Posterior cingulate gyrus (tissue), 11 donors: ENCODE data around the gene ESCO1.
"Not testable (repeated sequence)": the region's sequence is repeated elsewhere in the genome, so short reads cannot be mapped to it uniquely, and the experiment has no call there.

Experiments used
- DNase-seq, 10 donors: peaks; one replicate each; pipeline versions ENCODE4 v3.0.0 to v3.0.0-alpha.2; 2020 to 2021; ENCODE audit warnings: mixed read lengths in 3 of 10
- intact Hi-C: fragments of 100-400 bp; cut with DNase I; formaldehyde crosslinking; loops from one replicate; pipeline ENCODE4 v1.15.1; 2023

Gene ESCO1

GRCh38 chr18:21597620-21598019 is 2.9 kb downstream of the ESCO1 start:
- no peak for DNase-seq
- intact Hi-C loops, result loop anchor here (2.0 kb wide), 1 partner anchor 15 kb away; the partner anchor contains the start of gene SNRPD1

DNA sequence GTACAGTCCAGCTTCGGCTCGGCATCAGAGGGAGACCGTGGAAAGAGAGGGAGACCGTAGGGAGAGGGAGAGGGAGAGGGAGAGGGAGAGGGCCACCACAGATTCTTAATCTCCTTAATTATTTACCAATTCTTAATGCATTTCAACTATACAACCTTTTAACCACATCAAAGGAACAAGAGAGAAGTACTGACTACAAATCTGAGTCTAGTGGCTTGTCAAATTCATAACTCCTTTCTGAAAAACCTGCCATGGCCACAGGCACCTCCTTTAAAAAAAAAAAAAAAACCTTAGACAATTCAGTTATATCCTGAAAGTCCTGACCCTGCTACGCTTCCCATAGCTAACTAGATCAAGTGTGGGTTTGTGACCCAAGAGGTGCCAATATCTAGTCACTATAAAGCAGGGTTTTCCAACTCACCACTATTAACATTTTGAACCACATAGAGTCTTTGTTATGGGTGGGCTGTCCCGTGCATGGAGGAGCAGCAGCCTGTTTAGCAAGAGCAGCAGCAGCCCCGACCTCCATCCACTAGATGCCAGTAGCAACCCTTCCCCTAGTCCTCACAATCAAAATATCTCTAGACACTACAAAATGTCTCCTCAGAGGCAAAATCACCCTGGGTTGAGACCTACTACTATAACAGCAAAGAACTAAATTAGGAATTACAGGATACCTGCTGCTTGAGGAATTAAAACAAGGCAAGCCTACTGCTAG is 6.8 kb downstream of the ESCO1 start:
- no peak for DNase-seq
- intact Hi-C loops, result no loop called here

DNA sequence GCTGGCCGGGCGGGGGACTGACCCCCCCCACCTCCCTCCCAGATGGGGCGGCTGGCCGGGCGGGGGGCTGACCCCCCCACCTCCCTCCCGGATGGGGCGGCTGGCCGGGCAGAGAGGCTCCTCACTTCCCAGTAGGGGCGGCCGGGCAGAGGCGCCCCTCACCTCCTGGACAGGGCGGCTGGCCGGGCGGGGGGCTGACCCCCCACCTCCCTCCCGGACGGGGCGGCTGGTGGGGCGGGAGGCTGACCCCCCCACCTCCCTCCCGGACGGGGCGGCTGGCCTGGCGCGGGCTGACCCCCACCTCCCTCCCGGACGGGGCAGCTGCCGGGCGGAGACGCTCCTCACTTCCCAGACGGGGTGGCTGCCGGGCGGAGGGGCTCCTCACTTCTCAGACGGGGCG is 8.1 kb downstream of the ESCO1 start:
- DNase-seq, intact Hi-C loops: not testable (repeated sequence)

DNA sequence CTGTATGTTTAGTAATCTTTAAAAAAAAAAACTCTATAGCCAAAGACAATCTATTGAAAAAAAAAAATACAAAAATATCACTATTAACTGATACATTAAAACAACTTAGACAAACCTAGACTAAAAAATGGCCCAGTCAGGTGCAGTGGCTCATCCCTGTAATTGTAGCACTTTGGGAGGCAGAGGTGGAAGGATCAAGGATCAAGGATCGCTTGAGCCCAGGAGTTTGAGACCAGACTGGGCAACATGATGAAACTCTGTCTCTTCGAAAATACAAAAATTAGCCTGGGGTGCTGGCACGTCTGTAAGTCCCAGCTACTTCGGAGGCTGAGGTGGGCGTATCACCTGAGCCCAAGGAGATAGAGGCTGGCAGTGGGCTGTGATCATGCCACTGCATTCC is 16.1 kb downstream of the ESCO1 start:
- intact Hi-C loops, result no loop called here
- DNase-seq, result no peak

DNA sequence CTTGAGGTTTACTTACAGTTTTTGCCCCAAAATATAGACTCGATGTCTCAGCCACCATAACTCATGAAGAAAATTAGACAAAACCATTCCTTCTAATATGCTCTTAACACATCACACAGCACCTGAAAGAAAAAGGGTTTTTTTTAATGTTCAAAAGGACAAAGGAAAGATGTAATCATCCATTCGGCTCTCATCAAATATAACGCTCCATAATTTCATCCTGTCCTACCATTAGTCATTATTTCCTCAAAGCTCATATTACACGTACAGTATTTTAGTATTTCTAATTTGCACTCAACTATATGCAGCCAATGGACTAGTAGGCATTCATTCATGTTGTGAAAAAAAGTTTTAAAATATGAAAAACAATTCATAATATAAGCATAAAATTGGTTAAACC is 24.8 kb downstream of the ESCO1 start:
- intact Hi-C loops, result no loop called here
- DNase-seq, result no peak

- DNase-seq, result no peak
- intact Hi-C loops, result no loop called here
Measured at GRCh38 chr18:21571772-21572171, 28.7 kb downstream of the ESCO1 start.

DNA sequence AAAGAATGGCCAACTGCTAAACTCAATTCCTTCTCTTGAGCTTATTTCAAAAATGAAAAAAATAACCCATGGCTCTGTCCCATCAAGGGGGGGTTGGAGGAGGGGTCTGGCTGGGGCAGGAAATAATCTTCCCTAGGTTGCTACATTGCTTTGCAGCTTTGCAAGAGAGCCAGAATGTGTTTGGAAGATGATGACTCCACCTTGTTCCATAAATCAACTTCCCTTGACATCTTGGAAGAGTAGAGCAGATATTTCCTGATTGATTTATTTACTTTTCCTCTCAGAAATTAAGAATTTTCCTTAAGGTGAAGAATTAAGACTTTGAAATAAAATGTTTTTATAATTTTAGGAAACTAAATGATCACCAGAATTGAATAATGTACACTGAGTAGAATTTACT is 41.3 kb downstream of the ESCO1 start:
- DNase-seq, result no peak
- intact Hi-C loops, result loop anchor here (10.0 kb wide), 1 partner anchor 54 kb away; no protein-coding TSS in a partner anchor

DNA sequence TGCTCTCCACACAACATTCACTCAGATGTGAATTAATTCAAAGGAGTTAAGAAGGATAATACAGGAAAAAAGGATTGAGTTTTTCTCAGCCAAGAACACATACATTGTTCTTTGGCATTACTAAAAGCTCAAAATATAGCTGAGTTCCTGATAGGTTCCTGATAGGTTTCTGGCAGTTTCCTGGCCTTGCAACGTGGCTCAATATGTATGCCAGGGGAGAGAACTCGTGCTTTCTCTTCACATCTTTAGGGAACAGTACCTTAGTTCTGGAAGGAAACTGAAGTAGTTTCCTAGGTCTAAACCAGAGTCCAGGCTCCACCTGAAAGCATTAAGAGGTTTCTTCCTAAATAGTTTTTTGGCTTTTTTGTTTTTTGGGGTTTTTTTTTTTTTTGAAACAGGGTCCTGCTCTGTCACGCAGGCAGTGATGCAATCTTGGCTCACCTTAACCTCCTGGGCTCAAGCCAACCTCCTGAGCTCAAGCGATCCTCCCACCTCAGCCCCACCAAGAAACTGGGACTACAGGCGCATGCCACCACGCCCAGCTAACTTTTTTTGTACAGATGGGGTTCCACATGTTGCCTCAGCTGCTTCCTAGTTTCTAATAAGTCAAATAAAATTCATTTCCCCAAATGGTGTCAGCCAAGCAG is 42.8 kb downstream of the ESCO1 start:
- DNase-seq, result no peak
- intact Hi-C loops, result loop anchor here (10.0 kb wide), 1 partner anchor 53 kb away; no protein-coding TSS in a partner anchor

DNA sequence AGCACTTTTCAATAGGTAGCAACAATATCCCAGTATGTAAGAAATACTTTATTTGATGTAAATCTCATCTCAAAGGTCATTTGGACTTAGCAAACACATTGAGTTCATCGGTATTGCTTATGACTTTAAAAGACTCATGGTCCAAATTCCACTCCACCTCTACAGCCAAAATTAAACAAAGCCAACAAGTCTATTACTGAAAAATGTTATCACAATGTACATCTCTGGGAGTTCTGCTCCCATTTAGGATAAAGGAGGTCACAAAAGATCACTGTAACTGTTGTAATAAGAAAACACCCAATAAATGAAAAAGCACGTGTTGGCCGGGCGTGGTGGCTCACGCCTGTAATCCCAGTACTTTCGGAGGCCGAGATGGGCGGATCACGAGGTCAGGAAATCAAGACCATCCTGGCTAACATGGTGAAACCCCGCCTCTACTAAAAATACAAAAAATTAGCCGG is 50.0 kb downstream of the ESCO1 start:
- intact Hi-C loops, result loop anchor here (10.0 kb wide), 1 partner anchor 46 kb away; no protein-coding TSS in a partner anchor
- no peak for DNase-seq

- DNase-seq, result peak in 1 of 10 donors; percentile 51
- intact Hi-C loops, result no loop called here
Measured at GRCh38 chr18:21548647-21549046, 51.9 kb downstream of the ESCO1 start.

GRCh38 chr18:21546423-21546822 is 54.1 kb downstream of the ESCO1 start:
- DNase-seq, result no peak
- intact Hi-C loops, result no loop called here

GRCh38 chr18:21538230-21538629 is 62.3 kb downstream of the ESCO1 start:
- no peak for DNase-seq
- intact Hi-C loops, result no loop called here

DNA sequence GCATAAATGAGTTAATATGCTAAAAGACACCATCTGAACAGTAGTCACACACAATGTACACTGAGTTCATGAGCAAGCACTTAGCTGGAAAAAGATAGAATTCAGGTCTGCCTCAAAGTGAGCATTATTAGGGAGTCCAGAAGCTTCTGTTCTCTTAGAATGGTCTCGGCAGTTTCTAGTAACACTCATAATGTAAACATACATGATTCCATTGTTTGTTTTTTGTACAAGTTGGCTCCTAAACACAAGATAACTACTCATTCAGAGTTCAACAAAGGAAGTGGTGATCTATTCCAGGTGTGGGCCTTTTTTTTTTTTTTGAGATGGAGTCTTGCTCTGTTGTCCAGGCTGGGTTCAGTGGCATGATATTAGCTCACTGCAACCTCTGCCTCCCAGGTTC is 66.2 kb downstream of the ESCO1 start:
- DNase-seq, result no peak
- intact Hi-C loops, result no loop called here

DNA sequence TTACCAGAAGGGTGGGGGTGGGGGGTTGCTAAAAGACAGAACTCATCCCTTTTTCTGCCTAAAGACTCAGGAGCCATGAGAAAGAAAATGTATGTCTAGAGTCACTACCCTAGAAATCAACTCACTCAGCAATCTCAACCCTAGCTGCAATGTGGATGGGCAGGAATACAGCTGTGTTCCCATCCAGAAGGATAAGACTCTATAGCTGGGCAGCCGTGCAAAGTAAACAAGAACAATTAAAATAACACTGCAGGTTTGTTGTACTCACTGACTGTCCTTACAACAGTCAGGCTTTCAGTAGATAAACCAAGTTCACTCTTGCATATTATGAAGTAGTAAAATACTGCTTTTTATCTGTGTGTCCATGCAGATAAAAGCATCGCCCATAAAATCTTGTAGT is 74.0 kb downstream of the ESCO1 start:
- intact Hi-C loops, result no loop called here
- DNase-seq, result no peak

DNA sequence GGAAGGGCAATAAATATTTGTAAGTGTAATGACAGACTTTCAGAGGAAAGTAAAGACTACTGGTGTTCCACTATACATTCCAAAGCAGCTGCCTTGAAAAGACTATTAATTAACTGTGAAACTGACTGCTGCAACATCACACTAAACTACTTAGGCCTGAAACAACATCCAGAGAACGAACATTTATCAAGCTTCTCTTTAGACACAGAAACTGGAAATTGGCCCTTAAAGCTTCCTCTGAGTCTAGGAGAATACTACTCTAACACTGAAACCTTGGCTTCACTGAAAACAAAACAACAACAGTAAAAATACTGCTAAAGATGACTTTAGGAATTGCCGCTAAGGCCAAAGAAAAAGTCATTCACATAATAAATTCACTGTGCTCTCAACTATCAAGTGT is 74.6 kb downstream of the ESCO1 start:
- no peak for DNase-seq
- intact Hi-C loops, result no loop called here

DNA sequence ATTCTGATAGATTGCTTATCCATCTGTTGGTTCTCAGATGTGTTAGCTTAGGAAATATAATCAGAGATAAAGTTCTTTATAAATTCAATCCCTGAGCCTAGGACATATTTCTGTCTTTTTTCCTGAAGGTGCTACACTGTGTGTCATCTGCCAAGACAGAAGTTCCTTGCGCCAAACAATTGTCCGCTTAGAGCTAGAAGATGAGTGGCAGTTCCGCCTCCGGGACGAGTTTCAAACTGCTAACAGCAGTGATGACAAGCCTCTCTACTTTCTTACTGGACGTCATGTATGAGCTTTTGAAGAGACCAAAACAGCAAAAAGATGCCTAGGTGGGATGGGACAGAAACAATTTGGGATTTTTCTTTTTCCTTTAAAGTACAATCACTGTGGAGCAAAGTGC is 78.0 kb downstream of the ESCO1 start:
- intact Hi-C loops, result no loop called here
- DNase-seq, result no peak

DNA sequence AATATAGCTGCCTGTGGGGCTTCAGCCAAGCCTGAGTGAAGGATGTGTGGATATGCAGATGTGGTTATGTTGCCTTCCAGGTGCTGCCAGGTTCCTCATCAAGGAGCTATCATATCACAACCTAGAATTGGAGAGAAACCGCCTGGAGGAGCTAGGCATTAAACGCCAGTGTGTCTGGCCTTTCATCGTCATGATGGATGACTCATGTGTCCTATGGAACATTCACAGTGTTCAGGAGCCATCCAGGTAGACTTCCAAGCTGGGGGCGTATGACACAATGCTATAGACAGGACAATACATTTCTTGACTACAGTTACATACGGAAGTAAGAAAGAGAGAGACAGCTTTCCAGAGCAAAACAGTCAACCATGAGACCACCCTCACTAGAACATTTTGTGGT is 86.8 kb downstream of the ESCO1 start:
- intact Hi-C loops, result no loop called here
- DNase-seq, result no peak

DNA sequence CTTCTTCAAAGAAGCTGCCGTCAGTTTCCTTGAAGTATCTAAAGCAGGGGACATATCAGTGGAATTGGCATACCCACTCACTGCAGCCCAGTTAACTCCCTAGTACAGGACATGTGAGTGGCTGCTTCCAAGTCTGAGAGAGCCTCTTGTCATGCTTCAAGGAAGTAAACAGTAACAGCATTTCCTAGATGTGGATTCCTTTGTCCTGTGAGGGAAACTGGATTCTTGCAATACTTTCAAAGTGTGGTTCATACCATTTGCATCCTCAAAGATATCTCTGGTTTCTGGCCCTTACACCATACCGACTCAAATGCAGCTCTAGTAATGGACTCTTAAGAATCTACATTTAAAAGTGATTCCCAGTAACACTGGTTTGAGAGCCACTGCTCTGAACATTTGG is 87.2 kb downstream of the ESCO1 start:
- DNase-seq, result no peak
- intact Hi-C loops, result no loop called here

GRCh38 chr18:21509062-21509461 is 91.4 kb downstream of the ESCO1 start:
- intact Hi-C loops, result loop anchor here (10.0 kb wide), 1 partner anchor 46 kb away; no protein-coding TSS in a partner anchor
- DNase-seq, result no peak

DNA sequence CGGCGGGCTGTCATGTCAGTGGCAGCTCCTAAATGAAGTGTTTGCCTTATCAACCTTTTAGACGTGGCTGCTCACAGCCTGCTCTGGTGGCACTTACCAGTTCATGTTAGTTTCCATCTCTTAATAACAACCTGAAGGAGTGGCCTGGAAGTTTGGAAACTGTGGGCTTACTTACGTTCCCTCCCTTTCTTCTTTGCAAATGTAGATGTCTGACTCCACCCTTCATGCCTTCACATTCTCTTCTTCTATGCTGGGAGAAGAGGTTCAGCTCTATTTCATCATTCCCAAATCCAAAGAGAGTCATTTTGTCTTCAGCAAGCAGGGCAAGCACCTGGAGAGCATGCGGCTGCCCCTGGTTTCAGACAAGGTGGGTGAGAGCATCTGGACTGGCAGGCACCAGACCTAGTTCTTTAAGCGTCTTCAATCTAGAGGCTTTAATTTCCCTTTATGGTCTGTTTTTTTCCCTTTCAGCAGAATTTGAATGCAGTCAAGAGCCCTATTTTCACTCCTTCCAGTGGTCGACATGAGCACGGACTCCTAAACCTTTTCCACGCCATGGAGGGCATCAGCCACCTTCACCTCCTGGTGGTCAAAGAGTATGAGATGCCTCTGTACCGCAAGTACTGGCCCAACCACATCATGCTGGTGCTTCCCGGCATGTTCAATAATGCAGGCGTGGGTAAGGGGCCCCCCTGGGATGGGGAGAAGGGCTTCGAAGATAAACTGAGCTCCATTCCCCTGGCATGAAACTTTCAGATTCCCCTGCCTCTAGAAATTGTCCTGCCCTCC is 92.4 kb downstream of the ESCO1 start:
- intact Hi-C loops, result loop anchor here (10.0 kb wide), 1 partner anchor 47 kb away; no protein-coding TSS in a partner anchor
- DNase-seq, result no peak

- intact Hi-C loops, result loop anchor here (10.0 kb wide), 1 partner anchor 52 kb away; no protein-coding TSS in a partner anchor
- DNase-seq, result no peak
Measured at GRCh38 chr18:21502661-21503060, 97.8 kb downstream of the ESCO1 start.
